Activated CD4-positive, alpha-beta T cell treated with anti-CD3 and anti-CD28 coated beads, Interleukin-2, amount 10 ng/mL, durations not matched to agents 7 days and 5 days (primary cell): ENCODE measurements around the gene BACH2. TPM values are rescaled to one million over a fixed set of nuclear protein-coding genes. Genes with fewer than 3 reads are reported as not detected.

Experiments
- CTCF ChIA-PET: fragments of 350-600 bp; sonication (Branson Sonifier 250); formaldehyde crosslinking; loops from one replicate; lab custom pipeline; 2021; ENCODE audit warnings: antibody characterized with exemption; lab: Charles Lee
- POLR2A ChIA-PET: fragments of 350-600 bp; sonication (Branson Sonifier 250); formaldehyde crosslinking; loops from one replicate; lab custom pipeline; 2021; ENCODE audit warnings: antibody characterized with exemption; lab: Charles Lee
- DNase-seq: peaks from one replicate; pipeline ENCODE4 v3.0.0-alpha.2; 2020
- H3K27ac Mint-ChIP-seq: one replicate; pipeline ENCODE4 v1.8.0; 2021; ENCODE audit warnings: mild to moderate bottlenecking, moderate library complexity, mixed read lengths
- H3K27me3 Mint-ChIP-seq: one replicate; pipeline ENCODE4 v1.8.0; 2021; ENCODE audit warnings: mixed read lengths
- H3K36me3 Mint-ChIP-seq: one replicate; pipeline ENCODE4 v1.8.0; 2021; ENCODE audit warnings: low read depth, mixed read lengths
- H3K4me1 Mint-ChIP-seq: one replicate; pipeline ENCODE4 v1.8.0; 2021; ENCODE audit warnings: mixed read lengths
- H3K4me3 Mint-ChIP-seq: one replicate; pipeline ENCODE4 v1.8.0; 2021; ENCODE audit warnings: mild to moderate bottlenecking, moderate library complexity, mixed read lengths
- H3K9me3 Mint-ChIP-seq: one replicate; pipeline ENCODE4 v1.8.0; 2021; ENCODE audit warnings: mixed read lengths
- total RNA-seq, 2 experiments: library from RNA; stranded (reverse); gene quantifications; one replicate each; pipeline ENCODE4 v1.2.3, GENCODE V29; 2021

BACH2 gene
- total RNA-seq, 2 experiments from 2014 or later = 59.4 to 61.6 TPM

- Mint-ChIP-seq H3K9me3 (peaks cover 3% of the 10 kb centered on the region), H3K27me3 (no peaks in the 10 kb centered on the region), H3K36me3 (peaks cover 61% of the 10 kb centered on the region), H3K4me3 (no peak overlapping the region), H3K27ac (peak overlapping the region; percentile 78), H3K4me1 (peaks cover 92% of the 10 kb centered on the region)
- CTCF ChIA-PET = interaction anchor here (1.1 to 1.6 kb wide), 5 partner anchors 17 to 210 kb away, joined by 3 to 5 read pairs (median 3); no protein-coding TSS in a partner anchor
- POLR2A ChIA-PET = no interaction called here
- no peak for DNase-seq
Measured at GRCh38 chr6:90269334-90269733, 27.3 kb downstream of the BACH2 start.

GRCh38 chr6:90268178-90268577 lies 28.5 kb downstream of the BACH2 start:
- peaks cover 3% of the 10 kb centered on the region for H3K9me3 Mint-ChIP-seq
- peaks cover 68% of the 10 kb centered on the region for H3K36me3 Mint-ChIP-seq
- POLR2A ChIA-PET = interaction anchor here (0.6 kb wide), 1 partner anchor 29 kb away, joined by 4 read pairs; no protein-coding TSS in a partner anchor
- H3K4me1 Mint-ChIP-seq = peaks cover 90% of the 10 kb centered on the region
- peak overlapping the region; percentile 81 for H3K27ac Mint-ChIP-seq
- no peaks in the 10 kb centered on the region for H3K27me3 Mint-ChIP-seq
- no peak for DNase-seq
- H3K4me3 Mint-ChIP-seq = peak overlapping the region; percentile 31
- CTCF ChIA-PET = interaction anchor here (1.1 to 1.5 kb wide), 3 partner anchors 14 to 211 kb away, joined by 3 to 4 read pairs (median 3); no protein-coding TSS in a partner anchor

DNA sequence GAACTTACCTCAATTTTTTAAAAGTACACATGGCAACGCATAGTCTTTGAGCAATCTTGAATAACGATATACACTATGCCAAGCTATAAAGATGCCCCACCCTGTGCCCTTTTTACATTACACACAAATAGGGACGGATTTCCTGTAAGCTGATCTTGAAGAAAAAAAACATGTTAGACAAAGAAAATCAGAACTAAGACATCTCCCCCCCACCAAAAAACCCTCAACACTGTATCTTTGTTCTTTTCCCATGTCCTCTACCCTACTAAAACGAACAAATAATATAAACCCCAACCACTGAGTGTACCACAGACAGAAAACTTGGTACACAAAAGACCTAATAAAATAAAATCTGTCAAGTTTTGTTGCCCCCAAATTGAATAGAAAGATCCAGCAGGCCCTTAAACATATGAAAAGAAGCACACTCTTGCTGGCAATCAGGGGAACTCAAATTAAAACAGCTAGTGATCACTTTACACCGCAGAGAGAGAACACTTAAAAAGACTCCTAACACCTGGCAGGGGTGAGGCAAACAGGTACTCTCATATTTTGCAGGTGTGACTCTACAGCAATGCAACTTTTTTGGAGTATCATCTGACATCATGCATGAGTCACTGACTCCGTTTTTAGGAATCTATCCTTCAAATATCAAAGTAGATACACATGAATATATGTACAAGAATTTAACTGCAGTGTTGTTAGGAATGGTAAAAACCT lies 29.6 kb downstream of the BACH2 start:
- ChIA-PET CTCF (interaction anchor here (0.6 to 1.3 kb wide), 3 partner anchors 13 to 206 kb away, joined by 3 to 4 read pairs (median 3); no protein-coding TSS in a partner anchor), POLR2A (no interaction called here)
- Mint-ChIP-seq H3K36me3 (peaks cover 72% of the 10 kb centered on the region), H3K27me3 (no peaks in the 10 kb centered on the region), H3K4me3 (peak overlapping the region; percentile 49), H3K4me1 (peaks cover 90% of the 10 kb centered on the region), H3K27ac (peak overlapping the region; percentile 95), H3K9me3 (peaks cover 6% of the 10 kb centered on the region)
- DNase-seq = no peak

DNA sequence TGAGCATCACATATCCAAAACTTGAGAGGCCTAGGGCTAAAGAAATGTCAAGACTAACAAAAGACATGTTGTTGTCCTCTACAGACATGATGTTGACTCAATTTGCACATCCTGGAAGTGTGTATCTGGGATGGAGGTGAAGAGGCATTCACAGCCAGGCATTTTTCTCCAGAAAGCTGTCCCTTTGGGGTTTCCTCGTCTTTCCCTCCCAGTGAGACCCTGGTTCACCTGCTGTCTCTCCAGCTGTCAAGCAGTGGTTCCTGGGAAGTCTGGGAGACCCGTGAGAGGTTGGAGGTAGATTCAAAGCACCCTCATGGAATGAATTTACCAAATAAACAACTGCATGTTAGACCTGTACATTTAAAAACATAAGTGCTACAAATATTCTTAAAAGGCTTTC lies 32.1 kb downstream of the BACH2 start:
- H3K4me1 Mint-ChIP-seq = peaks cover 91% of the 10 kb centered on the region
- ChIA-PET CTCF (interaction anchor here (2.5 to 3.4 kb wide), 2 partner anchors 9 to 15 kb away, joined by 6 to 16 read pairs; no protein-coding TSS in a partner anchor), POLR2A (no interaction called here)
- peaks cover 75% of the 10 kb centered on the region for H3K36me3 Mint-ChIP-seq
- DNase-seq = no peak
- H3K27ac Mint-ChIP-seq = peak overlapping the region; percentile 55
- no peak overlapping the region for H3K4me3 Mint-ChIP-seq
- no peaks in the 10 kb centered on the region for H3K27me3 Mint-ChIP-seq
- peaks cover 25% of the 10 kb centered on the region for H3K9me3 Mint-ChIP-seq

- Mint-ChIP-seq H3K36me3 (peaks cover 81% of the 10 kb centered on the region), H3K27me3 (no peaks in the 10 kb centered on the region), H3K4me3 (no peak overlapping the region), H3K27ac (peak overlapping the region; percentile 75), H3K9me3 (peaks cover 29% of the 10 kb centered on the region), H3K4me1 (peaks cover 91% of the 10 kb centered on the region)
- POLR2A ChIA-PET = no interaction called here
- CTCF ChIA-PET = interaction anchor here (0.6 to 3.4 kb wide), 5 partner anchors 10 to 297 kb away, joined by 3 to 16 read pairs (median 4); no protein-coding TSS in a partner anchor
- DNase-seq = no peak
Measured at GRCh38 chr6:90263633-90264032, 33.0 kb downstream of the BACH2 start.

DNA sequence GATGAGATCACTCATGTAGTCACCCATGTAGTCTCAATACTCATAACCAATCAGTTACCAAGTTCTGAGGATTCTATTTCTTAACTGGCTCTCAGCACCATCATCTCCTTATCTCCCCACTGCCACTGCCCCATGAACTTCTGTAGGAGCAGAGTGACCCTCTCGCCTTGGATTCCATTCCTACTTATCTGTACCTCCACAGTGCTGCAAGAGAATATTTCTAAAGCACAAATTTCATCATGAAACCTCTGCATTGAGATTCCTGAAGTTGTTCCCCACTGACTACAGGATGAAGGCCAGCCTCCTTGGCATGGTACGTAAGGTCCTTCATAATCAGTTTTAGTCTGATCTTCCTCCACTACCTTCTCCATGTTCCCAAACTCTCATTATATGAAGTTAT lies 34.8 kb downstream of the BACH2 start:
- H3K27ac Mint-ChIP-seq = no peak overlapping the region
- ChIA-PET CTCF (no interaction called here), POLR2A (no interaction called here)
- peaks cover 89% of the 10 kb centered on the region for H3K4me1 Mint-ChIP-seq
- H3K9me3 Mint-ChIP-seq = peaks cover 35% of the 10 kb centered on the region
- DNase-seq = no peak
- no peaks in the 10 kb centered on the region for H3K27me3 Mint-ChIP-seq
- no peak overlapping the region for H3K4me3 Mint-ChIP-seq
- peaks cover 85% of the 10 kb centered on the region for H3K36me3 Mint-ChIP-seq

DNA sequence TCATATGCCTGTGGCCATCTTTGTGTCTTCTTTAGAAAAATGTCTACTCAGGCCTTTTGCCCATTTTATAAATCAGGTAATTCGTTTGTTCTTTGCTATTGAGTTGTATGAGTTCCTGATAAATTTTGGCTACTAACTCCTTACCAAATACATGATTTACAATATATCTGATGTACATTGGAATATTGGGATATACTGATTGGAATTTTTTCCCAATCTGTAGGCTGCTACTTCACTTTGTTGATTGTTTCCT lies 39.2 kb downstream of the BACH2 start:
- peaks cover 50% of the 10 kb centered on the region for H3K9me3 Mint-ChIP-seq
- H3K27me3 Mint-ChIP-seq = no peaks in the 10 kb centered on the region
- H3K4me1 Mint-ChIP-seq = peaks cover 84% of the 10 kb centered on the region
- H3K27ac Mint-ChIP-seq = no peak overlapping the region
- peaks cover 80% of the 10 kb centered on the region for H3K36me3 Mint-ChIP-seq
- no peak for DNase-seq
- no peak overlapping the region for H3K4me3 Mint-ChIP-seq
- POLR2A ChIA-PET = no interaction called here
- CTCF ChIA-PET = no interaction called here

- DNase-seq = peak; percentile 56
- H3K27ac Mint-ChIP-seq = peak overlapping the region; percentile 42
- H3K36me3 Mint-ChIP-seq = peaks cover 79% of the 10 kb centered on the region
- CTCF ChIA-PET = no interaction called here
- peaks cover 84% of the 10 kb centered on the region for H3K4me1 Mint-ChIP-seq
- POLR2A ChIA-PET = no interaction called here
- H3K9me3 Mint-ChIP-seq = peaks cover 45% of the 10 kb centered on the region
- H3K27me3 Mint-ChIP-seq = no peaks in the 10 kb centered on the region
- H3K4me3 Mint-ChIP-seq = no peak overlapping the region
Measured at GRCh38 chr6:90256698-90257485, 39.8 kb downstream of the BACH2 start.

- H3K27me3 Mint-ChIP-seq = no peaks in the 10 kb centered on the region
- H3K36me3 Mint-ChIP-seq = peaks cover 67% of the 10 kb centered on the region
- H3K4me1 Mint-ChIP-seq = peaks cover 83% of the 10 kb centered on the region
- peaks cover 26% of the 10 kb centered on the region for H3K9me3 Mint-ChIP-seq
- no peak for DNase-seq
- ChIA-PET CTCF (interaction anchor here (0.6 to 2.2 kb wide), 6 partner anchors 14 to 314 kb away, joined by 3 to 5 read pairs (median 3); no protein-coding TSS in a partner anchor), POLR2A (no interaction called here)
- no peak overlapping the region for H3K4me3 Mint-ChIP-seq
- no peak overlapping the region for H3K27ac Mint-ChIP-seq
Measured at GRCh38 chr6:90253631-90254030, 43.0 kb downstream of the BACH2 start.

DNA sequence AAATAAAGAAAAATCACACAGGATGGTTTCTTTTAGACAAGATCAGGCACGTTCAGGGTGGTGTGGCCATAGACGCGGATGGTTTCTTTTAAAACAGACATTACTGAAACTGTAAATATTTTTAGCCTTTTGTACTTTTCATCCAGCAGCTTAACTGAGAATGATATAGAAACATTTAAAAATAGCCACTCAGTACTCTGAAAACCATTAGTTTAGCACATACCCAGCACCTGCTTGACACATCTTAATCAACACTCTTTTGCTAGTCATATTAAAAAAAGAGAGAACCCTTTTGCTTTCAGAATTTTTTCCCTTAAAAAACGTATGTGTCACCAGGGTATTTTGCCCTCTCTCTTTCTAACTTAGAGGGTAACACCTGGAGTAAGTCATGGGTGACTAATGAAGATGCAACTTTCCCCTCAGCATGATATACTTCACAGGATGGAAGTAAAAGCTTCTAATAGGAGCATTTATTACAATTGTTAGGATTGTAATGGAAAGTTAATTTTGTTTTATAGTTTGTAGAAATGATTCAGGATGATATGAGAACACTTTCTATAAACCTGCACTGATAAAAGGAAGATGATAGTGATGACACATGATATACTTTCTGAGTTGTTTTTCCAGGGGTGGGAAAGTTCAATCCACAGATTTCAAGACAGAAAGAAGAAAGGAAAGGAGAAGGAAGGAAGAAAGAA lies 45.2 kb downstream of the BACH2 start:
- Mint-ChIP-seq H3K27me3 (no peaks in the 10 kb centered on the region), H3K27ac (peak overlapping the region; percentile 42), H3K4me3 (no peak overlapping the region), H3K36me3 (peaks cover 68% of the 10 kb centered on the region), H3K4me1 (peaks cover 78% of the 10 kb centered on the region), H3K9me3 (peaks cover 19% of the 10 kb centered on the region)
- ChIA-PET CTCF (interaction anchor here (0.6 to 2.2 kb wide), 5 partner anchors 13 to 311 kb away, joined by 3 to 5 read pairs (median 3); no protein-coding TSS in a partner anchor), POLR2A (no interaction called here)
- no peak for DNase-seq

- Mint-ChIP-seq H3K9me3 (peaks cover 10% of the 10 kb centered on the region), H3K4me3 (peak overlapping the region; percentile 2), H3K36me3 (peaks cover 61% of the 10 kb centered on the region), H3K27me3 (no peaks in the 10 kb centered on the region), H3K4me1 (peaks cover 72% of the 10 kb centered on the region), H3K27ac (peak overlapping the region; percentile 83)
- CTCF ChIA-PET = no interaction called here
- no peak for DNase-seq
- POLR2A ChIA-PET = no interaction called here
Measured at GRCh38 chr6:90250405-90250804, 46.2 kb downstream of the BACH2 start.

GRCh38 chr6:90249458-90249857 lies 47.2 kb downstream of the BACH2 start:
- peaks cover 53% of the 10 kb centered on the region for H3K36me3 Mint-ChIP-seq
- H3K4me3 Mint-ChIP-seq = no peak overlapping the region
- H3K27me3 Mint-ChIP-seq = no peaks in the 10 kb centered on the region
- no peak for DNase-seq
- ChIA-PET POLR2A (no interaction called here), CTCF (interaction anchor here (1.4 kb wide), 1 partner anchor 14 kb away, joined by 6 read pairs; no protein-coding TSS in a partner anchor)
- peaks cover 65% of the 10 kb centered on the region for H3K4me1 Mint-ChIP-seq
- H3K27ac Mint-ChIP-seq = peak overlapping the region; percentile 83
- H3K9me3 Mint-ChIP-seq = peaks cover 7% of the 10 kb centered on the region
